ENCODE measurements around the gene HSPA13.
"Not testable (repeated sequence)": the region's sequence is repeated elsewhere in the genome, so short reads cannot be mapped to it uniquely, and the experiment has no call there.

Gene HSPA13

DNA sequence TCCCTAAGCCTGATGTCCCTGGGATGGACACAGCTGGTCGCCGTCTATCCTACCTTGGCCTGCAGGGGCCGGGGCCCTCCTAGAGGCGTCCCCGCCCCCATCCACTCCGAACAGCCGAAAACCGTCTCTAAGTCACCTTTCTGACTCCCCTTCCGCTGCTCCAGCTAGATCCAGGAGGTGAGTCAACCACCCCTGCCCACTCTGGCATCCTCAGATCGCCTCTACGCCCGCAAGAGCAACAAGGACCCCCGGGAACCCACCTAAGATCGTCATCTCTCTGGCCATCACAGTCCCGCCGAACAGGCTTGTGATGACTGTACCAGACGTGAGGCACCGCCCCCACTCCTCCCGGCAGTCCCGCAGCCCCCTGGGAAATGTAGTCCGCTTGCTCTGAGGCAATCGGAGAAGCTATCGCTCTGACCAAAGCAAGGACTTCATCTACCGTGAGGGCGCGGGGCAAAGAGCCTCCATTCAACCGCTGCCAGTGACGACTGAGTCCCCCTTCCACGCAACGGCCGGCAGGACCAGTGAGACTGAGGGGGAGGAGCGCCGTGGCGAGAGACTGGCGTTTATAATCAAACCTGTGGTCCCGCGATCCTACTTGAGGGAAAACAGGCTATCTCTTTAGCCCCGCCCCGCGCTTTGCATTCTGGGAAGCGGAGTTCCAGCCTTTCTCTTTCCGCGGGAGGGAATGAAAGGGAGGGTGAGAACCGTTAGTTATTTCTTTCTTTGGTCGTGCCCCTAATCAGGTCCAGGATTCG, at the start of gene HSPA13:
HSPA13 (minus strand) TSS at position 312 of the 761 bp plus-strand sequence; CDS start at position 285, 27 bp downstream.
- peak; percentile 100 for DNase-seq

DNA sequence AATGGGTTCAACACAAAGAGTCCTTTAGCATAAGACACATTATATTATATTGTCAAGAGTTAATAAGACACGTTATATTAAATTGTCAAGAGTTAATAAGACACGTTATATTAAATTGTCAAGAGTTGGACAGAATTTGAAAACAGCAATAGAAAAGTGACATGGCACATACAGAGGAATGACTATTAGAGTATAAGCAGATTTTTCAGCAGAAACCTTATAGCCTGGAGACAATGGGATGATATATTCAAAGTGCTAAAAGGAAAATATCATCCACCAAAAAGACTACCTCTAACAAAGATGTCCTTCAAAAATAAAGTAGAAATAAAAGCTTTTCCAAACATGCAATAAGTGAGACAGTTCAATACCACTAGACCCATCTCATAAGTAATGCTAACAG, 36.0 kb upstream of the HSPA13 start:
- no peak for DNase-seq

DNA sequence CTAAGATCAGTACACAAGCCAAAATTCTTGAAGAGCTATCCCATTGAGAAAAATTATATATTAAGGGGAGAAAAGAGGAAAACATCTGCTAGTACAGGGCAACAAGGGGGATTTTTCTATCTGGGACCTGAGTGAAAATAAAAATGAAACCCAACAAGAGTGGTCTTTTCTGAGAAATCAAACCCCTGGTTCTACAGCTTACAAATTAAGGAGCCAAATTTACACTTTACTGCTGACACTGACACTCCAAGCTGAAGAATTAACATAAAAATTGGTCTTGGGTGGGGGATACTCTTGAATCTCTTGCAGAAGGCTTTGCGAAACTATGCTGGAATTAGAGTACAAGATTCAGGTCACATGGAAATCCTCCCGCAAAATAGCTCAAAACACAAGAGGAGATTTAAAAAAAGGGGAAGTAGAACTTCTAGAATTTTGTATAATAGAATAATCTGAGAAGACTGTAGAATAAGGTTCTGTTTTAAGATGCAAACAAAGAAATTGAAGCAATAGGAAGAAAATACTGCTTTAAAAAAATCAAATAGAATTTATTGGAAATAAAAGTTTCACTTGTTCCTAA, 32.1 kb upstream of the HSPA13 start:
- DNase-seq = no peak

- no peak for DNase-seq
These were observed 23.0 kb upstream of the HSPA13 start for GRCh38 chr21:14405962-14406361.

GRCh38 chr21:14405225-14405624, 22.3 kb upstream of the HSPA13 start:
- no peak for DNase-seq

DNA sequence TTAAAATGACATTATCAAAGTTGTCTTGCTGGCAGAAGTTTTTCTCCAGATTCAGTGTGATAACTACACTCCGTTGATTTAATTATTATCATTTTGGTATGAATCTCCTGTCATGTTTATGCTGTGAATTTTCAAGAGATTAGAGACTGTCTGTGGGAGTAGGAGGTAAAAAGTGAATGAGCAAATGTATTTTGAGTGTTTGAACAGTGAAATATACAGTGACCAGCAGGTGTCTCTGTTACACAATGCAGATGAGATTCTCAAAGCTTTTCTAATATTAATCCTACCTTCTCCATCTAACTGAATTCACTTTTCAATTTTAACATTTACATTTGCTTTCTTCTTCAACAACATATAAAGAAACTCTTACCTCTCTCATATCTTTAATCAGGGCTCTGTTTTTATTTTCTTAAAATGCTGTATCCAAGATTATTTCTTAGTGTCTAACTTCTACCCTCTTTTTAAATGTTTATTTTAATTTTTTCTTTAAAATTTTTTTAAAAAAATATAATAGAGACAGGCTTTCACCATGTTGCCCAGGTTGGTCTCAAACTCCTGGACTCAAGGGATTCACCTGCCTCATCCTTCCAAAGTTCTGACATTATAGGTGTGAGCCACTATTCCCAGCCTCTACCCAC, 20.9 kb upstream of the HSPA13 start:
- DNase-seq = peak; percentile 81

DNA sequence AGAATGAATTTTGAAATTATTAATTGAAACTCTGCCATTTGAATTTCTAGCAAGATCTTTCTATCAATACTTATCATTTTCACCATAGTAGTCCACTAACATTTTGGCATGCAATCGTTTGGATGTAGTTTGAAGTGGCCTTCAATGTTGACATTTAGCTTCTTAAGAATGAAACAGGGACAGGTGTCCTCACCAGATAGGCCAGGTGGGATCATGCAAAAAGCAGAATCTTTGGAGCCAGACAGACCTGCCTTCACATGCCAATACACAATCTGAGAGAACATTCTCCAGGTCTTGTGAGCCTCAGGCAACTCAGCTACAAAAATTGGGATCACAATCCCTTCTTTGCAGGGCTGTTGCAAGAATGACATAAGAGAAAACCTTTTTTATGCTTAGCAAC, 18.3 kb upstream of the HSPA13 start:
- no peak for DNase-seq

DNA sequence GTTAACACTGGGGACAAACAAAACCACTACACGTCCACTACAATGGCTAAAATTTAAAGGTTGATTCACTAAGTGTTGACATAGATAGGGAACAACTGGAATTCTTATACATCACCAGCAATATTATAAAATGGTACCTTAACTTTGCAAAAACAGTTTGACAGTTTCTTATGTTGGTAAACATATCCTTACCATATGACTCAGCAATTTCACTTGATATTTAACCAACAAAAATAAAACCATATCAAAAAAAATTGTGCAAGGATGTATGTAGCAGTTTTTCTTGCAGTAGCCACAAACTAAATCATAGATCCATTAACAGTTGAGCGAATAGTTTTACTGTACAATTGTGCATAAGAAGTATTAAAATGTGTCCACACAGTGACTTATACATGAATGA, 5.3 kb upstream of the HSPA13 start:
- no peak for DNase-seq

DNA sequence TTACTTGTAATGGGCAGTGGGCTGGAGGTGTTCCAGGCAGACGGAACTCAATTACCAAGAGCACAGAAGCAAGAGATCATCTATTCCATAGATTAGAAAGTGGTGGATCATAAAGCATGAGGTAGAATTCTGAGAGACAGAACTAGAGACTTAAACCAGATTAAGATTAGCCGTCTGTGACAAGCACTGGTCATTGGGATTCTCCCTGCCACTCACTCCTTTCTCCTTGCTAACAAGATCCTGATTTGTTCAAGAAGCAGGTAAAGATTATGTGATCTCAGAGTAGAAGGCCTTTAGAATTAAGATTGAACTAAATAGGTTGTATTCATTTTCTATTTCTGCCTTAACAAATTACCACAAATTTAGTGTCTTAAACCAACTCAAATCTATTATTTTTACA, 1.5 kb upstream of the HSPA13 start:
- peak; percentile 11 for DNase-seq

GRCh38 chr21:14383596-14384180, 742 bp upstream of the HSPA13 start:
- peak; percentile 69 for DNase-seq

DNA sequence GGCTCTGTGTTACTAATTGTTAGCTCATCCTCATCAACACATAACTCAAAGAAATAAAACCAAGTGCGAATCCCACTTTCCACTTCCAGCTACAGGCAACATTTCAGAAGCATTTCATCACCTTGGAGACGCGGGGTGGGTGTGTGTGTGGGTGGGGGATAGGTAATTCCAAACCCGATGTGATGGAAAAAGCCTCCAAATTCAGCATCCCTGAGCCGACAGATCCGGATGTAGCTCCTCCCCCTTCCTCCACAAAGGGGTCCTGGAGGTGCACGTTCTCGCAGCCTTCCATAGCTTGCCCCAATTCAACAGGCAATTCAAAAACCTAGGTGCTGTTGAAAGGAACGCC, 486 bp downstream of the HSPA13 start:
- peak; percentile 47 for DNase-seq

- DNase-seq = peak; percentile 30
These were observed 6.1 kb downstream of the HSPA13 start for GRCh38 chr21:14376854-14377253.

DNA sequence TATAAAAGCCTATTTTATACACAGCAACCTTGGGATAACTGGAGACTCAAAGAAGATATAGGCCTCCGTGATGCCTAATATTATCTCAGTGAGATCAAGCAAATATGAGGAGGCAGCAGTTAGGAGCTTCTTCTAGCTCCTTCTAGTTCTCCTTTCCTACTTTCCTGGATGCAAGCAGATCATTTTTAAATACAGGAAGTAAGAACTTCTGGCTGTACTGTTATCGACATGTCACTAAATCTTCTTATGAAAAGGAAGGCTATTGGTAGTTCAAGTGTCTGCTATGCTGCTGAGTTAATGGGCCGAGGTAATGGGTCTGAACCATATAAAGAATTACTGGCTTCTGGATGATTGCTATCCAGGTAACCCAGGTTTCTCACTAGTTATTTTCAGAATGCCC, 15.9 kb downstream of the HSPA13 start:
- no peak for DNase-seq

GRCh38 chr21:14361958-14362357, 21.0 kb downstream of the HSPA13 start:
- DNase-seq = peak; percentile 69

GRCh38 chr21:14358775-14359174, 24.2 kb downstream of the HSPA13 start:
- DNase-seq = no peak

DNA sequence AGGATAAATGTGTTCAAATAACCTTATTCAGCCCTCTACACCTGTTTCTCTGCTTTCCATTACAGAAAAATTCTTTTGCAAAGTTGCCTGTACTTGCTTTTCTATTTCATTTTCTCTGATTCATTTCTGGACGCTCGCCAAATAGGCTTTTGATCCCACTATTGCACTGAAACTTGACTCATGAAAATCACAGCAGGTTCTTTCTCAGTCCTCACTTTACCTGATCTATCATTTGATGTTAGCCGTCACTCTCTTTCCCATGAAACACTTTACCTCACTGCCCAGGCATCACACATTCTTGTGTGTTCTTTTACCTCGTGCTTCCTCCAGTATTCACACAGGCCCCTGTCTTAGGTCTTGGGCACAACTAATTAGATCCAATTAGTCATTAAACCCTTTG, 26.2 kb downstream of the HSPA13 start:
- DNase-seq = no peak

DNA sequence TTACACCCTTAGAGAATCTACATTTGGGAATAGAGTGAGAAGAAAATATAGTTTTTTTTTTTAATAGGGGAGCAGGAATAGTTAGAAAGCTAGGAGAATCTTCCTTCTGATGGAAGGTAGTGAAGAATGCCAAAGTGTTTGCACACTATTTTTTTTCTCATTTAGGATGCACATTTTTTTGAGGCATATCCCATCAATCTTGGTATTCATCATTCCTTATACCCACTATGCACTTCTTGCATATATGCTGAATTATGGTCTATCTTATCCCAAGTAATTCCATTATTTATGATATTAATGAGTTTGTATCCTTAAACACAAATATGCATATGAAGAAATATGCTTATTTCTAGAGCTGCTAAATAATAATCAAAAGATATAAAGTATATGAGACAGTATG, 28.4 kb downstream of the HSPA13 start:
- no peak for DNase-seq

GRCh38 chr21:14353726-14354125, 29.2 kb downstream of the HSPA13 start:
- DNase-seq = no peak

DNA sequence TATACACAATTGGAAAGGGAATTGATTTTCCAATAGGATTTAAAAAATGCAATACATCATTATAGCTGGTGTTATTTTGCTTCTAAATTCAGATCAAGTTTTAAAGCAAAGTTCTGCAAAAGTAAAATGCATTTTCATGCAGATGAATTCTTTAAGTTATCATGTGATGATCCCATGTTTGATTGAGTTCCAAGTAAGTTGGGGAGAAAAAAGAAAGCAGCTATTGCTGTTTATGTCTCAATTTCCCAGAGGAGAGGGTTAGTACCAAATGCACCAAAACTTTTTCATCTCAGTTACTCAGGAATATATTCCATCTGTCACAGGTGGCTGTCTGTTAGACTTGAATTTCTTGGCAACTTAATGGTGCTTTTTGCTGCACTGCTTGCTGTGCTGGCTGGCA, 29.7 kb downstream of the HSPA13 start:
- DNase-seq = no peak

DNA sequence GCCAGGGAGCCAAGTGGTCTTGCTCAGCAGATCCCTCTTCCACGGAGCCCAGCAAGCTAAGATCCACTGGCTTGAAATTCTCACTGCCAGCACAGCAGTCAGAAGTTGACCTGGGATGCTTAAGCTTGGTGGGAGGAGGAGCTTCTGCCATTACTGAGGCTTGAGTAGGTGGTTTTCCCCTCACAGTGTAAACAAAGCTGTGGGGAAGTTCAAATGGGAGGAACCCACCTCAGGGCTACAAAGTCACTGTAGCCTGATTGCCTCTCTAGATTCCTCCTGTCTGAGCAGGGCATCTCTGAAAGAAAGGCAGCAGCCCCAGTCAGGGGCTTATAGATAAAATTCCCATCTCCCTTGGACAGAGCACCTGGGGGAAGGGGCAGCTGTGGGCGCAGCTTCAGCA, 55.6 kb downstream of the HSPA13 start:
- DNase-seq = not testable (repeated sequence)

GRCh38 chr21:14325595-14325994, 57.4 kb downstream of the HSPA13 start:
- DNase-seq = no peak

All from hematopoietic multipotent progenitor cell treated with erythropoietin and hydrocortisone succinate and interleukin-3 and kit ligand, for 6 days (in vitro differentiated cells).